Neural cell (in vitro differentiated cells): ENCODE data around the gene TTC9B.
"Not testable (repeated sequence)": the region's sequence is repeated elsewhere in the genome, so short reads cannot be mapped to it uniquely, and the experiment has no call there.

Source experiments
- CTCF ChIP-seq: fragments of 450-650 bp; IDR thresholded peaks from 2 replicates; pipeline ENCODE4 v1.5.1; 2014; ENCODE audit warnings: antibody characterized with exemption, mild to moderate bottlenecking, moderate library complexity; ENCODE audit not compliant: poor library complexity, severe bottlenecking
- POLR2AphosphoS5 ChIP-seq: IDR thresholded peaks from 2 replicates; pipeline ENCODE4 v1.6.1; 2012
- SMC3 ChIP-seq: fragments of 450-650 bp; conservative IDR thresholded peaks from 2 replicates; pipeline ENCODE4 v1.6.1; 2014; ENCODE audit warnings: antibody characterized with exemption, mild to moderate bottlenecking, moderate library complexity; ENCODE audit not compliant: poor library complexity

DNA sequence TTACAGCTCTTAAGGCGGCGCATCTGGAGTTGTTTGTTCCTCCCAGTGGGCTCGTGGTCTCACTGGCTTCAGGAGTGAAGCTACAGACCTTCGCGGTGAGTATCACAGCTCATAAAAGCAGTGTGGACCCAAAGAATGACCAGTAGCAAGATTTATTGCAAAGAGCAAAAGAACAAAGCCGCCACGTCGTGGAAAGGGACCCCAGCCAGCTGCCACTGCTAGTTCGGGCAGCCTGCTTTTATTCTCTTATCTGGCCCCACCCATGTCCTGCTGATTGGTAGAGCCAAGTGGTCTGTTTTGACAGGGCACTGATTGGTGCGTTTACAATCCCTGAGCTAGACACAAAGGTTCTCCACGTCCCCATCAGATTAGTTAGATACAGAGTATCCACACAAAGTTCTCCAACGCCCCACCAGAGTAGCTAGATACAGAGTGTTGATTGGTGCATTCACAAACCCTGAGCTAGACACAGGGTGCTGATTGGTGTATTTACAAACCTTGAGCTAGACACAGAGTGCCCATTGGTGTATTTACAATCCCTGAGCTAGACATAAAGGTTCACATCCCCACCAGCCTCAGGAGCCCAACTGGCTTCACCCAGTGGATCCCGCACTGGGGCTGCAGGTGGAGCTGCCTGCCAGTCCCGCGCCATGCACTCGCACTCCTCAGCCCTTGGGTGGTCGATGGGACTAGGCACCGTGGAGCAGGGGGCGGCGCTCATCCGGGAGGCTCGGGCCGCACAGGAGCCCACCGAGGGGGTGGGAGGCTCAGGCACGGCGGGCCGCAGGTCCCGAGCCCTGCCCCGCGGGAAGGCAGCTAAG, 48.5 kb downstream of the TTC9B start:
- not testable (repeated sequence) for TF ChIP-seq CTCF, POLR2AphosphoS5, SMC3
